Liver (tissue), 3 donors: ENCODE data around the gene TEX2.

Source experiments
- CTCF ChIP-seq: fragments of 150-350 bp; IDR thresholded peaks from 2 replicates; pipeline ENCODE4 v1.5.1; 2017; ENCODE audit warnings: improper control_type of control experiment, low read depth, low read length; ENCODE audit not compliant: missing input control
- EGR1 ChIP-seq, 2 donors: IDR thresholded peaks; 2 replicates each; pipeline ENCODE4 v1.6.1; 2016 to 2018; ENCODE audit warnings: antibody characterized with exemption in 2 of 2, low read depth in 2 of 2
- JUND ChIP-seq, 2 donors: IDR thresholded peaks; 2 replicates each; pipeline ENCODE4 v1.6.1; 2016; ENCODE audit warnings: antibody characterized with exemption in 2 of 2
- MAX ChIP-seq: IDR thresholded peaks from 2 replicates; pipeline ENCODE4 v1.6.1; 2016; ENCODE audit warnings: antibody characterized with exemption
- donor health status: healthy.
- donor health status: healthy.

DNA sequence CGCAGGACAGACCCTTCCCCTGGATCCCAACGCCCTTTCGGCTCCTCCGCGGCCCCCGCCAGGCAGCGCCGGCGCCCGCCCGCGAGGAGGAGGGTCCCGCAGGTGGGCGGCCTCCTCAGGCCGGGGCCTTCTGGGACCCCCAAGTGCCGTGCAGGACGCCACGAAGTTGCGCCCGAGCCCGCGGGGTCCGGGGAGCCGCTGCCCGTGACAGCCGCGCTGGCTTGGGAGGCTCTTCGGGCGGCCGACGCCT is 133.6 kb downstream of the TEX2 start:
- TF ChIP-seq CTCF = no peak
- no peak for TF ChIP-seq JUND (IDR thresholded peaks at IDR 0.05)
- TF ChIP-seq EGR1 (IDR thresholded peaks at IDR 0.05; ENCODE audit: low read depth in 2 of 2) = no peak
- TF ChIP-seq MAX = no peak
